K562 (cell line): ENCODE results near the gene TMEM248. TPM values are rescaled to one million over a fixed set of nuclear protein-coding genes. Genes with fewer than 3 reads are reported as not detected.

Experiments
- CBX8 ChIP-seq: fragments of 200-600 bp; sonication (generic); IDR thresholded peaks from 2 replicates; pipeline ENCODE4 v1.6.1; 2012; ENCODE audit warnings: borderline replicate concordance, mixed run types, low read depth, mild to moderate bottlenecking, moderate library complexity, mixed read lengths, low read length, control low read depth, inconsistent platforms; ENCODE audit not compliant: poor library complexity, severe bottlenecking; ENCODE audit errors: extremely low read depth
- E2F3 ChIP-seq: fragments of 250-450 bp; sonication (Bioruptor Pico); IDR thresholded peaks from 2 replicates; pipeline ENCODE4 v1.4.0; 2020; ENCODE audit warnings: mild to moderate bottlenecking
- NR2F6 ChIP-seq: fragments of 450-650 bp; formaldehyde crosslinking; IDR thresholded peaks from 2 replicates; pipeline ENCODE4 v1.4.0; 2020; ENCODE audit warnings: mild to moderate bottlenecking
- ZNF408 ChIP-seq: fragments of 250-450 bp; sonication (Bioruptor Pico); IDR thresholded peaks from 2 replicates; pipeline ENCODE4 v1.4.0; 2020; ENCODE audit warnings: low read depth, mild to moderate bottlenecking, moderate library complexity
- polyA plus RNA-seq, 8 experiments: library from polyadenylated mRNA; depleted of rRNA in 4 of 8; stranded (reverse) in 5 of 8; unstranded in 3 of 8; fragments of >200 nt; fragmentation: Nextera tagmentation in 2 of 8; fragmentation: Illumina TruSeq in 1 of 8; extraction: Ambion mirVana in 2 of 8; extraction: Trizol in 1 of 8; gene quantifications; 2 replicates each; pipeline versions ENCODE4 v1.2.1 to v1.2.3, GENCODE V29; 2011 to 2014; ENCODE audit warnings: inconsistent platforms in 1 of 8, missing spikeins in 1 of 8
- total RNA-seq, 7 experiments: library from RNA; depleted of rRNA in 6 of 7; stranded (reverse); fragments of >200 nt in 6 of 7; fragmentation: Illumina TruSeq in 2 of 7; extraction: Trizol in 2 of 7; gene quantifications; 2 replicates each; pipeline versions ENCODE4 v1.2.1 to v1.2.3, GENCODE V29; 2011 to 2021; ENCODE audit warnings: low replicate concordance in 1 of 7
- TF ChIP-seq, protein P1 (sequence below): sonication (generic); formaldehyde crosslinking; IDR thresholded peaks from 2 replicates; pipeline ENCODE4 v1.8.0; 2023; ENCODE audit warnings: mild to moderate bottlenecking, missing genetic modification reagents
- TF ChIP-seq, protein P2 (sequence below): IDR thresholded peaks from 2 replicates; pipeline ENCODE4 v1.6.1; 2011; ENCODE audit not compliant: insufficient read length; ENCODE audit errors: extremely low read depth
- TF ChIP-seq, protein P3 (sequence below): sonication (generic); formaldehyde crosslinking; IDR thresholded peaks from 2 replicates; pipeline ENCODE4 v1.8.0; 2022; ENCODE audit warnings: mild to moderate bottlenecking, missing genetic modification reagents
- TF ChIP-seq, protein P4 (sequence below): fragments of 450-650 bp; formaldehyde crosslinking; IDR thresholded peaks from 2 replicates; pipeline ENCODE4 v1.4.0; 2022; ENCODE audit warnings: mild to moderate bottlenecking, moderate library complexity

Gene TMEM248
- total and polyA plus RNA-seq, 9 of the 15 experiments (the other 6 are each of a cell fraction or from before 2014, with no cell fraction given) = 6.3 to 132 (median 64.4) TPM

DNA sequence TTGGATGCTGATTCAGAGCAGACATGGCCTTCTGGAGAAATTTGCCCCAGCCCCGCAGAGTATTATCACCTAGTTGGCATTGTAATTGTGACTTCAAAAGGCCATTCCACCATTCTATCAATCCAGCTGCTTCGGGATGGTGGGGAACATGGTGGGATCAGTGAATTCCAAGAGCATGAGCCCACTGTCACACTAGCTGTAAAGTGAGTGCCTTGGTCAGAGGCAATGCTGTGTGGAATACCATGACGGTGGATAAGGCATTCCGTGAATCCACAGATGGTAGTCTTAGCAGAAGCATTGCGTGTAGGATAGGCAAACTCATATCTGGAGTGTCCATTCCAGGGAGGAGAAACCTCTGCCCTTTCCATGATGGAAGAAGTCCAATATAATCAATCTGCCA, 13.3 kb upstream of the TMEM248 start (continued):
- TF ChIP-seq CBX8 = no peak
- TF ChIP-seq, protein P1, sequence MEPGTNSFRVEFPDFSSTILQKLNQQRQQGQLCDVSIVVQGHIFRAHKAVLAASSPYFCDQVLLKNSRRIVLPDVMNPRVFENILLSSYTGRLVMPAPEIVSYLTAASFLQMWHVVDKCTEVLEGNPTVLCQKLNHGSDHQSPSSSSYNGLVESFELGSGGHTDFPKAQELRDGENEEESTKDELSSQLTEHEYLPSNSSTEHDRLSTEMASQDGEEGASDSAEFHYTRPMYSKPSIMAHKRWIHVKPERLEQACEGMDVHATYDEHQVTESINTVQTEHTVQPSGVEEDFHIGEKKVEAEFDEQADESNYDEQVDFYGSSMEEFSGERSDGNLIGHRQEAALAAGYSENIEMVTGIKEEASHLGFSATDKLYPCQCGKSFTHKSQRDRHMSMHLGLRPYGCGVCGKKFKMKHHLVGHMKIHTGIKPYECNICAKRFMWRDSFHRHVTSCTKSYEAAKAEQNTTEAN = no peak
- TF ChIP-seq, protein P2, sequence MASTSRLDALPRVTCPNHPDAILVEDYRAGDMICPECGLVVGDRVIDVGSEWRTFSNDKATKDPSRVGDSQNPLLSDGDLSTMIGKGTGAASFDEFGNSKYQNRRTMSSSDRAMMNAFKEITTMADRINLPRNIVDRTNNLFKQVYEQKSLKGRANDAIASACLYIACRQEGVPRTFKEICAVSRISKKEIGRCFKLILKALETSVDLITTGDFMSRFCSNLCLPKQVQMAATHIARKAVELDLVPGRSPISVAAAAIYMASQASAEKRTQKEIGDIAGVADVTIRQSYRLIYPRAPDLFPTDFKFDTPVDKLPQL = no peak
- TF ChIP-seq, protein P3, sequence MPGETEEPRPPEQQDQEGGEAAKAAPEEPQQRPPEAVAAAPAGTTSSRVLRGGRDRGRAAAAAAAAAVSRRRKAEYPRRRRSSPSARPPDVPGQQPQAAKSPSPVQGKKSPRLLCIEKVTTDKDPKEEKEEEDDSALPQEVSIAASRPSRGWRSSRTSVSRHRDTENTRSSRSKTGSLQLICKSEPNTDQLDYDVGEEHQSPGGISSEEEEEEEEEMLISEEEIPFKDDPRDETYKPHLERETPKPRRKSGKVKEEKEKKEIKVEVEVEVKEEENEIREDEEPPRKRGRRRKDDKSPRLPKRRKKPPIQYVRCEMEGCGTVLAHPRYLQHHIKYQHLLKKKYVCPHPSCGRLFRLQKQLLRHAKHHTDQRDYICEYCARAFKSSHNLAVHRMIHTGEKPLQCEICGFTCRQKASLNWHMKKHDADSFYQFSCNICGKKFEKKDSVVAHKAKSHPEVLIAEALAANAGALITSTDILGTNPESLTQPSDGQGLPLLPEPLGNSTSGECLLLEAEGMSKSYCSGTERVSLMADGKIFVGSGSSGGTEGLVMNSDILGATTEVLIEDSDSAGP (CRISPR knock-in tag) = no peak
- TF ChIP-seq E2F3 (CRISPR knock-in tag) = no peak
- TF ChIP-seq NR2F6 (CRISPR knock-in tag) = no peak
- TF ChIP-seq, protein P4, sequence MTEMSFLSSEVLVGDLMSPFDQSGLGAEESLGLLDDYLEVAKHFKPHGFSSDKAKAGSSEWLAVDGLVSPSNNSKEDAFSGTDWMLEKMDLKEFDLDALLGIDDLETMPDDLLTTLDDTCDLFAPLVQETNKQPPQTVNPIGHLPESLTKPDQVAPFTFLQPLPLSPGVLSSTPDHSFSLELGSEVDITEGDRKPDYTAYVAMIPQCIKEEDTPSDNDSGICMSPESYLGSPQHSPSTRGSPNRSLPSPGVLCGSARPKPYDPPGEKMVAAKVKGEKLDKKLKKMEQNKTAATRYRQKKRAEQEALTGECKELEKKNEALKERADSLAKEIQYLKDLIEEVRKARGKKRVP = no peak
- no peak for TF ChIP-seq ZNF408 (CRISPR knock-in tag)
- TF ChIP-seq, all 486 proteins: peak for 0
